Peyer's patch (tissue), 4 donors: ENCODE results near the gene MYCN. TPM values are rescaled to one million over a fixed set of nuclear protein-coding genes. Genes with fewer than 3 reads are reported as not detected.
"Not testable (repeated sequence)": the region's sequence is repeated elsewhere in the genome, so short reads cannot be mapped to it uniquely, and the experiment has no call there.

ENCODE experiments used
- DNase-seq, 3 donors: peaks; one replicate each; pipeline ENCODE4 v3.0.0-alpha.2; 2017 to 2019
- H3K27ac ChIP-seq, 4 donors: fragments of 200-600 bp; sonication (generic); one replicate each; pipeline ENCODE4 v1.5.1; 2016 to 2019
- H3K27me3 ChIP-seq, 2 donors: fragments of 200-600 bp; sonication (generic); one replicate each; pipeline ENCODE4 v1.5.1; 2019
- H3K36me3 ChIP-seq, 3 donors: fragments of 200-600 bp; sonication (generic); one replicate each; pipeline ENCODE4 v1.5.1; 2016 to 2019
- H3K4me1 ChIP-seq, 4 donors: fragments of 200-600 bp; sonication (generic); one replicate each; pipeline ENCODE4 v1.5.1; 2016 to 2019
- H3K4me3 ChIP-seq, 4 donors: fragments of 200-600 bp; sonication (generic); 1 replicate in 3 of 4; 2 replicates in 1 of 4; pipeline ENCODE4 v1.5.1; 2016 to 2019; ENCODE audit warnings: mild to moderate bottlenecking in 1 of 4
- H3K9me3 ChIP-seq, 4 donors: fragments of 200-600 bp; sonication (generic); one replicate each; pipeline ENCODE4 v1.5.1; 2016 to 2019; ENCODE audit warnings: mild to moderate bottlenecking in 1 of 4
- POLR2A ChIP-seq, 2 donors: fragments of 450-650 bp; IDR thresholded peaks; one replicate each; pipeline ENCODE4 v1.5.1; 2017; ENCODE audit warnings: antibody characterized with exemption in 2 of 2, mild to moderate bottlenecking in 2 of 2, moderate library complexity in 2 of 2
- total RNA-seq, 4 donors: library from RNA; depleted of rRNA; stranded (reverse); fragments of >200 nt; gene quantifications; one replicate each; pipeline ENCODE4 v1.1.0, GENCODE V29; 2016
- TF ChIP-seq, protein P1 (sequence below), 6 experiments: fragments of 450-650 bp in 4 of 6; fragments of 200-600 bp in 2 of 6; sonication (generic) in 1 of 6; IDR thresholded peaks; one replicate each; pipeline ENCODE4 v1.5.1; 2017 to 2019; ENCODE audit warnings: antibody characterized with exemption in 6 of 6, mild to moderate bottlenecking in 3 of 6, moderate library complexity in 1 of 6

MYCN gene
- total RNA-seq, 4 donors from 2014 or later = 0.94 to 5.0 (median 3.3) TPM

GRCh38 chr2:15947431-15947830 is 7.1 kb downstream of the MYCN start:
- no peaks in the 10 kb centered on the region for H3K9me3 ChIP-seq
- H3K36me3 ChIP-seq = no peaks in the 10 kb centered on the region
- H3K4me3 ChIP-seq = no peak overlapping the region
- no peak for TF ChIP-seq POLR2A (IDR thresholded peaks at IDR 0.05)
- TF ChIP-seq, protein P1, sequence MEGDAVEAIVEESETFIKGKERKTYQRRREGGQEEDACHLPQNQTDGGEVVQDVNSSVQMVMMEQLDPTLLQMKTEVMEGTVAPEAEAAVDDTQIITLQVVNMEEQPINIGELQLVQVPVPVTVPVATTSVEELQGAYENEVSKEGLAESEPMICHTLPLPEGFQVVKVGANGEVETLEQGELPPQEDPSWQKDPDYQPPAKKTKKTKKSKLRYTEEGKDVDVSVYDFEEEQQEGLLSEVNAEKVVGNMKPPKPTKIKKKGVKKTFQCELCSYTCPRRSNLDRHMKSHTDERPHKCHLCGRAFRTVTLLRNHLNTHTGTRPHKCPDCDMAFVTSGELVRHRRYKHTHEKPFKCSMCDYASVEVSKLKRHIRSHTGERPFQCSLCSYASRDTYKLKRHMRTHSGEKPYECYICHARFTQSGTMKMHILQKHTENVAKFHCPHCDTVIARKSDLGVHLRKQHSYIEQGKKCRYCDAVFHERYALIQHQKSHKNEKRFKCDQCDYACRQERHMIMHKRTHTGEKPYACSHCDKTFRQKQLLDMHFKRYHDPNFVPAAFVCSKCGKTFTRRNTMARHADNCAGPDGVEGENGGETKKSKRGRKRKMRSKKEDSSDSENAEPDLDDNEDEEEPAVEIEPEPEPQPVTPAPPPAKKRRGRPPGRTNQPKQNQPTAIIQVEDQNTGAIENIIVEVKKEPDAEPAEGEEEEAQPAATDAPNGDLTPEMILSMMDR (IDR thresholded peaks at IDR 0.05) = no peak
- no peak for DNase-seq
- H3K4me1 ChIP-seq = peaks cover 0 to 17% (median 0%) of the 10 kb centered on the region in 4 donors
- no peaks in the 10 kb centered on the region for H3K27me3 ChIP-seq
- no peak overlapping the region for H3K27ac ChIP-seq

- H3K4me3 ChIP-seq = no peak overlapping the region
- no peaks in the 10 kb centered on the region for H3K27me3 ChIP-seq
- H3K4me1 ChIP-seq = peaks cover 0 to 6% (median 0%) of the 10 kb centered on the region in 4 donors
- H3K36me3 ChIP-seq = no peaks in the 10 kb centered on the region
- TF ChIP-seq, protein P1 (IDR thresholded peaks at IDR 0.05) = no peak
- TF ChIP-seq POLR2A (IDR thresholded peaks at IDR 0.05) = no peak
- DNase-seq = no peak
- H3K9me3 ChIP-seq = no peaks in the 10 kb centered on the region
- no peak overlapping the region for H3K27ac ChIP-seq
Measured at GRCh38 chr2:15948704-15948957, 8.3 kb downstream of the MYCN start.

GRCh38 chr2:15949126-15949525 is 8.8 kb downstream of the MYCN start:
- Histone ChIP-seq H3K27ac (no peak overlapping the region), H3K4me1 (peaks cover 0 to under 1% (median 0%) of the 10 kb centered on the region in 4 donors), H3K27me3 (no peaks in the 10 kb centered on the region), H3K36me3 (no peaks in the 10 kb centered on the region), H3K4me3 (no peak overlapping the region), H3K9me3 (no peaks in the 10 kb centered on the region)
- TF ChIP-seq, protein P1 (IDR thresholded peaks at IDR 0.05) = no peak
- no peak for TF ChIP-seq POLR2A (IDR thresholded peaks at IDR 0.05)
- no peak for DNase-seq

GRCh38 chr2:15949551-15949950 is 9.2 kb downstream of the MYCN start:
- Histone ChIP-seq H3K27me3 (no peaks in the 10 kb centered on the region), H3K4me3 (no peak overlapping the region), H3K36me3 (no peaks in the 10 kb centered on the region), H3K9me3 (no peaks in the 10 kb centered on the region), H3K4me1 (no peaks in the 10 kb centered on the region), H3K27ac (no peak overlapping the region)
- DNase-seq = no peak
- no peak for TF ChIP-seq POLR2A (IDR thresholded peaks at IDR 0.05)

GRCh38 chr2:15950088-15950952 is 10.0 kb downstream of the MYCN start:
- Histone ChIP-seq H3K4me1 (no peaks in the 10 kb centered on the region), H3K27me3 (no peaks in the 10 kb centered on the region), H3K9me3 (no peaks in the 10 kb centered on the region), H3K36me3 (no peaks in the 10 kb centered on the region), H3K27ac (no peak overlapping the region), H3K4me3 (no peak overlapping the region)
- DNase-seq = no peak
- TF ChIP-seq POLR2A (IDR thresholded peaks at IDR 0.05) = no peak

- H3K36me3 ChIP-seq, H3K27me3 ChIP-seq, DNase-seq, H3K4me1 ChIP-seq, H3K9me3 ChIP-seq, H3K4me3 ChIP-seq, H3K27ac ChIP-seq: not testable (repeated sequence)
Measured at GRCh38 chr2:15951936-15952335, 11.6 kb downstream of the MYCN start.

GRCh38 chr2:15952451-15953146 is 12.2 kb downstream of the MYCN start:
- Histone ChIP-seq H3K36me3 (no peaks in the 10 kb centered on the region), H3K27me3 (no peaks in the 10 kb centered on the region), H3K4me1 (no peaks in the 10 kb centered on the region), H3K9me3 (no peaks in the 10 kb centered on the region), H3K4me3 (no peak overlapping the region), H3K27ac (no peak overlapping the region)
- no peak for TF ChIP-seq POLR2A (IDR thresholded peaks at IDR 0.05)
- TF ChIP-seq, protein P1 (IDR thresholded peaks at IDR 0.05) = no peak
- DNase-seq = no peak
